ENCODE data around the gene GNPAT.
A peak's percentile ranks its signal among the peaks of the same experiment; 100 is the strongest.

The GNPAT gene

GRCh38 chr1:231201375-231201978 lies 39.5 kb upstream of the GNPAT start:
- H3K9me3 ChIP-seq (ENCODE audit: control insufficient read depth in 1 of 2, low read length in 2 of 2): no peaks in the 10 kb centered on the region
- no peak overlapping the region for H3K27ac ChIP-seq (ENCODE audit: low read depth, low read length)

GRCh38 chr1:231201979-231202633 lies 38.9 kb upstream of the GNPAT start:
- Histone ChIP-seq H3K9ac (ENCODE audit: low read depth in 1 of 2, low read length in 2 of 2) (no peak overlapping the region), H3K4me1 (ENCODE audit: control insufficient read depth in 1 of 2, insufficient read depth in 2 of 2, low read length in 2 of 2) (no peaks in the 10 kb centered on the region), H3K4me3 (ENCODE audit: low read depth in 1 of 2, low read length in 2 of 2) (no peak overlapping the region), H3K9me3 (ENCODE audit: control insufficient read depth in 1 of 2, low read length in 2 of 2) (no peaks in the 10 kb centered on the region), H3K27ac (ENCODE audit: low read depth, low read length) (no peak overlapping the region), H3K27me3 (ENCODE audit: control insufficient read depth in 1 of 2, insufficient read depth in 2 of 2, low read length in 2 of 2) (peaks cover 0 to 9% of the 10 kb centered on the region in 2 donors), H3K36me3 (ENCODE audit: control insufficient read depth in 1 of 2, insufficient read depth in 2 of 2, low read length in 2 of 2) (no peaks in the 10 kb centered on the region)

More at GRCh38 chr1:231201375-231201978, 39.5 kb upstream of the GNPAT start:
- Histone ChIP-seq H3K4me3 (ENCODE audit: low read depth in 1 of 2, low read length in 2 of 2) (no peak overlapping the region), H3K36me3 (ENCODE audit: control insufficient read depth in 1 of 2, insufficient read depth in 2 of 2, low read length in 2 of 2) (no peaks in the 10 kb centered on the region), H3K9ac (ENCODE audit: low read depth in 1 of 2, low read length in 2 of 2) (no peak overlapping the region), H3K27me3 (ENCODE audit: control insufficient read depth in 1 of 2, insufficient read depth in 2 of 2, low read length in 2 of 2) (peaks cover 0 to 9% of the 10 kb centered on the region in 2 donors), H3K4me1 (ENCODE audit: control insufficient read depth in 1 of 2, insufficient read depth in 2 of 2, low read length in 2 of 2) (no peaks in the 10 kb centered on the region)

- Histone ChIP-seq H3K4me1 (ENCODE audit: control insufficient read depth in 1 of 2, insufficient read depth in 2 of 2, low read length in 2 of 2) (no peaks in the 10 kb centered on the region), H3K27ac (ENCODE audit: low read depth, low read length) (no peak overlapping the region), H3K36me3 (ENCODE audit: control insufficient read depth in 1 of 2, insufficient read depth in 2 of 2, low read length in 2 of 2) (no peaks in the 10 kb centered on the region), H3K9me3 (ENCODE audit: control insufficient read depth in 1 of 2, low read length in 2 of 2) (no peaks in the 10 kb centered on the region), H3K4me3 (ENCODE audit: low read depth in 1 of 2, low read length in 2 of 2) (no peak overlapping the region), H3K27me3 (ENCODE audit: control insufficient read depth in 1 of 2, insufficient read depth in 2 of 2, low read length in 2 of 2) (peaks cover 0 to 9% of the 10 kb centered on the region in 2 donors), H3K9ac (ENCODE audit: low read depth in 1 of 2, low read length in 2 of 2) (no peak overlapping the region)
These were observed 37.6 kb upstream of the GNPAT start for GRCh38 chr1:231203259-231204057.

GRCh38 chr1:231206856-231207255 lies 34.2 kb upstream of the GNPAT start:
- no peak overlapping the region for H3K9ac ChIP-seq (ENCODE audit: low read depth in 1 of 2, low read length in 2 of 2)

GRCh38 chr1:231207437-231207836 lies 33.6 kb upstream of the GNPAT start:
- H3K36me3 ChIP-seq (ENCODE audit: control insufficient read depth in 1 of 2, insufficient read depth in 2 of 2, low read length in 2 of 2): no peaks in the 10 kb centered on the region
- H3K4me1 ChIP-seq (ENCODE audit: control insufficient read depth in 1 of 2, insufficient read depth in 2 of 2, low read length in 2 of 2): peaks cover 0 to 2% of the 10 kb centered on the region in 2 donors
- no peak overlapping the region for H3K27ac ChIP-seq (ENCODE audit: low read depth, low read length)
- no peaks in the 10 kb centered on the region for H3K27me3 ChIP-seq (ENCODE audit: control insufficient read depth in 1 of 2, insufficient read depth in 2 of 2, low read length in 2 of 2)
- no peaks in the 10 kb centered on the region for H3K9me3 ChIP-seq (ENCODE audit: control insufficient read depth in 1 of 2, low read length in 2 of 2)
- no peak overlapping the region for H3K9ac ChIP-seq (ENCODE audit: low read depth in 1 of 2, low read length in 2 of 2)
- no peak overlapping the region for H3K4me3 ChIP-seq (ENCODE audit: low read depth in 1 of 2, low read length in 2 of 2)

More at GRCh38 chr1:231206856-231207255, 34.2 kb upstream of the GNPAT start:
- Histone ChIP-seq H3K4me1 (ENCODE audit: control insufficient read depth in 1 of 2, insufficient read depth in 2 of 2, low read length in 2 of 2) (no peaks in the 10 kb centered on the region), H3K27me3 (ENCODE audit: control insufficient read depth in 1 of 2, insufficient read depth in 2 of 2, low read length in 2 of 2) (peaks cover 0 to under 1% of the 10 kb centered on the region in 2 donors), H3K36me3 (ENCODE audit: control insufficient read depth in 1 of 2, insufficient read depth in 2 of 2, low read length in 2 of 2) (no peaks in the 10 kb centered on the region), H3K27ac (ENCODE audit: low read depth, low read length) (no peak overlapping the region), H3K4me3 (ENCODE audit: low read depth in 1 of 2, low read length in 2 of 2) (no peak overlapping the region), H3K9me3 (ENCODE audit: control insufficient read depth in 1 of 2, low read length in 2 of 2) (no peaks in the 10 kb centered on the region)

GRCh38 chr1:231208980-231209379 lies 32.0 kb upstream of the GNPAT start:
- Histone ChIP-seq H3K9me3 (ENCODE audit: control insufficient read depth in 1 of 2, low read length in 2 of 2) (no peaks in the 10 kb centered on the region), H3K9ac (ENCODE audit: low read depth in 1 of 2, low read length in 2 of 2) (no peak overlapping the region), H3K27me3 (ENCODE audit: control insufficient read depth in 1 of 2, insufficient read depth in 2 of 2, low read length in 2 of 2) (no peaks in the 10 kb centered on the region), H3K27ac (ENCODE audit: low read depth, low read length) (no peak overlapping the region), H3K4me1 (ENCODE audit: control insufficient read depth in 1 of 2, insufficient read depth in 2 of 2, low read length in 2 of 2) (peaks cover 0 to 4% of the 10 kb centered on the region in 2 donors), H3K36me3 (ENCODE audit: control insufficient read depth in 1 of 2, insufficient read depth in 2 of 2, low read length in 2 of 2) (no peaks in the 10 kb centered on the region), H3K4me3 (ENCODE audit: low read depth in 1 of 2, low read length in 2 of 2) (no peak overlapping the region)

- Histone ChIP-seq H3K36me3 (ENCODE audit: control insufficient read depth in 1 of 2, insufficient read depth in 2 of 2, low read length in 2 of 2) (no peaks in the 10 kb centered on the region), H3K4me3 (ENCODE audit: low read depth in 1 of 2, low read length in 2 of 2) (no peak overlapping the region), H3K9ac (ENCODE audit: low read depth in 1 of 2, low read length in 2 of 2) (no peak overlapping the region), H3K4me1 (ENCODE audit: control insufficient read depth in 1 of 2, insufficient read depth in 2 of 2, low read length in 2 of 2) (peaks cover 0 to 4% of the 10 kb centered on the region in 2 donors), H3K9me3 (ENCODE audit: control insufficient read depth in 1 of 2, low read length in 2 of 2) (no peaks in the 10 kb centered on the region), H3K27ac (ENCODE audit: low read depth, low read length) (no peak overlapping the region), H3K27me3 (ENCODE audit: control insufficient read depth in 1 of 2, insufficient read depth in 2 of 2, low read length in 2 of 2) (no peaks in the 10 kb centered on the region)
These were observed 31.5 kb upstream of the GNPAT start for GRCh38 chr1:231209531-231209930.

GRCh38 chr1:231210126-231210525 lies 30.9 kb upstream of the GNPAT start:
- Histone ChIP-seq H3K4me3 (ENCODE audit: low read depth in 1 of 2, low read length in 2 of 2) (no peak overlapping the region), H3K27me3 (ENCODE audit: control insufficient read depth in 1 of 2, insufficient read depth in 2 of 2, low read length in 2 of 2) (no peaks in the 10 kb centered on the region), H3K4me1 (ENCODE audit: control insufficient read depth in 1 of 2, insufficient read depth in 2 of 2, low read length in 2 of 2) (peaks cover 0 to 4% of the 10 kb centered on the region in 2 donors), H3K9me3 (ENCODE audit: control insufficient read depth in 1 of 2, low read length in 2 of 2) (no peaks in the 10 kb centered on the region), H3K9ac (ENCODE audit: low read depth in 1 of 2, low read length in 2 of 2) (no peak overlapping the region), H3K27ac (ENCODE audit: low read depth, low read length) (no peak overlapping the region), H3K36me3 (ENCODE audit: control insufficient read depth in 1 of 2, insufficient read depth in 2 of 2, low read length in 2 of 2) (no peaks in the 10 kb centered on the region)

GRCh38 chr1:231211005-231211857 lies 29.8 kb upstream of the GNPAT start:
- Histone ChIP-seq H3K9me3 (ENCODE audit: control insufficient read depth in 1 of 2, low read length in 2 of 2) (no peaks in the 10 kb centered on the region), H3K27ac (ENCODE audit: low read depth, low read length) (no peak overlapping the region), H3K9ac (ENCODE audit: low read depth in 1 of 2, low read length in 2 of 2) (peak overlapping the region; percentile 42 to 65), H3K36me3 (ENCODE audit: control insufficient read depth in 1 of 2, insufficient read depth in 2 of 2, low read length in 2 of 2) (no peaks in the 10 kb centered on the region), H3K27me3 (ENCODE audit: control insufficient read depth in 1 of 2, insufficient read depth in 2 of 2, low read length in 2 of 2) (no peaks in the 10 kb centered on the region), H3K4me1 (ENCODE audit: control insufficient read depth in 1 of 2, insufficient read depth in 2 of 2, low read length in 2 of 2) (peaks cover 4 to 6% of the 10 kb centered on the region in 2 donors), H3K4me3 (ENCODE audit: low read depth in 1 of 2, low read length in 2 of 2) (peak overlapping the region; percentile 72 to 74)

All from duodenal mucosa (tissue), 2 donors.